Measurements from ENCODE around the gene RHBDL3.
A peak's percentile ranks its signal among the peaks of the same experiment; 100 is the strongest.

Gene RHBDL3

GRCh38 chr17:32266389-32267301, 1.0 kb downstream of the RHBDL3 start:
- DNase-seq = peak in 1 of 2 donors; percentile 6

GRCh38 chr17:32267690-32268205, 2.1 kb downstream of the RHBDL3 start:
- no peak for DNase-seq

GRCh38 chr17:32268734-32269288, 3.2 kb downstream of the RHBDL3 start:
- no peak for DNase-seq

GRCh38 chr17:32269377-32269776, 3.7 kb downstream of the RHBDL3 start:
- no peak for DNase-seq

- DNase-seq = no peak
Observed at GRCh38 chr17:32271844-32272243, 6.2 kb downstream of the RHBDL3 start.

- DNase-seq = no peak
Observed at GRCh38 chr17:32274101-32274500, 8.5 kb downstream of the RHBDL3 start.

GRCh38 chr17:32274643-32275042, 9.0 kb downstream of the RHBDL3 start:
- DNase-seq = no peak

- no peak for DNase-seq
Observed at GRCh38 chr17:32275060-32276042, 9.7 kb downstream of the RHBDL3 start.

GRCh38 chr17:32276171-32276601, 10.6 kb downstream of the RHBDL3 start:
- DNase-seq = no peak

- no peak for DNase-seq
Observed at GRCh38 chr17:32277284-32277683, 11.7 kb downstream of the RHBDL3 start.

GRCh38 chr17:32278815-32279214, 13.2 kb downstream of the RHBDL3 start:
- DNase-seq = no peak

GRCh38 chr17:32279891-32280716, 14.5 kb downstream of the RHBDL3 start:
- DNase-seq = no peak

GRCh38 chr17:32281011-32281451, 15.4 kb downstream of the RHBDL3 start:
- DNase-seq = no peak

GRCh38 chr17:32283745-32284201, 18.1 kb downstream of the RHBDL3 start:
- DNase-seq = no peak

GRCh38 chr17:32285306-32285705, 19.7 kb downstream of the RHBDL3 start:
- no peak for DNase-seq

GRCh38 chr17:32285746-32286517, 20.3 kb downstream of the RHBDL3 start:
- no peak for DNase-seq

- DNase-seq = no peak
Observed at GRCh38 chr17:32286518-32286900, 20.9 kb downstream of the RHBDL3 start.

- no peak for DNase-seq
Observed at GRCh38 chr17:32287804-32288511, 22.3 kb downstream of the RHBDL3 start.

- DNase-seq = no peak
Observed at GRCh38 chr17:32288615-32289014, 23.0 kb downstream of the RHBDL3 start.

GRCh38 chr17:32289471-32290070, 23.9 kb downstream of the RHBDL3 start:
- no peak for DNase-seq

Measured in stimulated activated CD4-positive, alpha-beta T cell treated with anti-CD3 and anti-CD28 coated beads, Interleukin-2, amount 100 ng/mL, for 48 hours (primary cell).